B cell (primary cell): ENCODE data around the gene CENPF. TPM values are rescaled to one million over a fixed set of nuclear protein-coding genes. Genes with fewer than 3 reads are reported as not detected.

Experiments
- ATAC-seq: fragments of 200-7000 bp; cut with Tn5 transposase; one replicate; pipeline ENCODE4 v1.10.0; 2021; ENCODE audit warnings: low read depth, mild to moderate bottlenecking, moderate number of reproducible peaks, moderate library complexity
- CTCF ChIA-PET: fragments of 350-600 bp; sonication (Branson Sonifier 250); formaldehyde crosslinking; loops from one replicate; lab custom pipeline; 2021; ENCODE audit warnings: antibody characterized with exemption, inconsistent platforms; lab: Charles Lee
- POLR2A ChIA-PET: fragments of 350-600 bp; sonication (Branson Sonifier 250); formaldehyde crosslinking; loops from one replicate; lab custom pipeline; 2021; ENCODE audit warnings: antibody characterized with exemption; lab: Charles Lee
- DNase-seq: peaks from one replicate; pipeline ENCODE4 v3.0.0; 2013
- H2AFZ ChIP-seq: 2 replicates; pipeline ENCODE4 v1.6.1; 2012; ENCODE audit warnings: mild to moderate bottlenecking, low read depth, low read length; ENCODE audit not compliant: insufficient read depth, poor library complexity, severe bottlenecking
- H3K27ac ChIP-seq, 2 donors: 1 replicate in 1 of 2; 2 replicates in 1 of 2; pipeline ENCODE4 v1.5.1; 2012 to 2013; ENCODE audit warnings: low read length in 2 of 2, mild to moderate bottlenecking in 2 of 2, moderate library complexity in 1 of 2
- H3K27me3 ChIP-seq, 4 experiments: fragments of 200-600 bp in 1 of 4; sonication (generic) in 1 of 4; replicated peaks in 1 of 4; 1 replicate in 2 of 4; 2 replicates in 2 of 4; pipeline versions ENCODE4 v1.6.1 to v1.7.0; 2013 to 2016; ENCODE audit warnings: low read length in 3 of 4, mild to moderate bottlenecking in 2 of 4, mixed read lengths in 1 of 4, moderate library complexity in 1 of 4; ENCODE audit not compliant: insufficient read depth in 4 of 4, control insufficient read depth in 3 of 4; ENCODE audit errors: control extremely low read depth in 1 of 4
- H3K36me3 ChIP-seq, 2 experiments: replicated peaks in 1 of 2; 1 replicate in 1 of 2; 2 replicates in 1 of 2; pipeline versions ENCODE4 v1.6.1 to v1.7.1; 2013; ENCODE audit warnings: low read length in 1 of 2; ENCODE audit not compliant: insufficient read depth in 2 of 2, control insufficient read depth in 1 of 2; ENCODE audit errors: control extremely low read depth in 1 of 2, extremely low read depth in 1 of 2
- H3K4me1 ChIP-seq, 2 donors: fragments of 200-600 bp in 1 of 2; sonication (generic) in 1 of 2; 1 replicate in 1 of 2; 2 replicates in 1 of 2; pipeline versions ENCODE4 v1.5.1 to v1.6.1; 2013 to 2017; ENCODE audit warnings: low read length in 2 of 2; ENCODE audit not compliant: control insufficient read depth in 2 of 2, insufficient read depth in 2 of 2
- H3K4me2 ChIP-seq: replicated peaks from 2 replicates; pipeline ENCODE3; 2012; ENCODE audit warnings: mild to moderate bottlenecking, low read depth, low read length; ENCODE audit not compliant: poor library complexity, severe bottlenecking
- H3K4me3 ChIP-seq, 5 experiments: fragments of 200-600 bp in 1 of 5; sonication (generic) in 1 of 5; 1 replicate in 3 of 5; 2 replicates in 2 of 5; pipeline versions ENCODE4 v1.5.1 to v1.7.0; 2011 to 2016; ENCODE audit warnings: low read length in 4 of 5, mild to moderate bottlenecking in 4 of 5, low read depth in 2 of 5, control low read depth in 1 of 5, moderate library complexity in 1 of 5; ENCODE audit not compliant: insufficient read depth in 1 of 5; ENCODE audit errors: control extremely low read depth in 1 of 5, extremely low read depth in 1 of 5
- H3K79me2 ChIP-seq: fragments of 200-600 bp; sonication (generic); one replicate; pipeline ENCODE4 v1.6.0; 2016; ENCODE audit warnings: low read length; ENCODE audit not compliant: control insufficient read depth, insufficient read depth
- H3K9ac ChIP-seq: fragments of 200-600 bp; sonication (generic); 2 replicates; pipeline ENCODE4 v1.6.1; 2017; ENCODE audit warnings: mild to moderate bottlenecking, low read length, moderate library complexity
- H3K9me3 ChIP-seq, 3 donors: one replicate each; pipeline versions ENCODE4 v1.6.1 to v1.7.1; 2013; ENCODE audit warnings: low read length in 2 of 3; ENCODE audit not compliant: control insufficient read depth in 2 of 3, insufficient read depth in 1 of 3; ENCODE audit errors: control extremely low read depth in 1 of 3
- H4K20me1 ChIP-seq: 2 replicates; pipeline ENCODE4 v1.6.0; 2012; ENCODE audit warnings: mild to moderate bottlenecking, low read length; ENCODE audit not compliant: insufficient read depth, control insufficient read depth, poor library complexity, severe bottlenecking
- H3K27ac Mint-ChIP-seq: one replicate; pipeline ENCODE4 v1.8.0; 2021; ENCODE audit warnings: mixed read lengths
- H3K27me3 Mint-ChIP-seq: one replicate; pipeline ENCODE4 v1.8.0; 2021; ENCODE audit warnings: mixed read lengths
- H3K4me1 Mint-ChIP-seq: one replicate; pipeline ENCODE4 v1.8.0; 2021; ENCODE audit warnings: mixed read lengths
- H3K4me3 Mint-ChIP-seq: one replicate; pipeline ENCODE4 v1.8.0; 2021; ENCODE audit warnings: mixed read lengths
- H3K9me3 Mint-ChIP-seq: one replicate; pipeline ENCODE4 v1.8.0; 2022; ENCODE audit warnings: mixed read lengths; ENCODE audit not compliant: insufficient read depth
- EZH2 ChIP-seq: IDR thresholded peaks from 2 replicates; pipeline ENCODE4 v1.6.1; 2012; ENCODE audit warnings: borderline replicate concordance, low read depth, mild to moderate bottlenecking, moderate library complexity, low read length; ENCODE audit not compliant: insufficient read depth, poor library complexity, severe bottlenecking
- WGBS: methylation state at CpG from one replicate; pipeline ENCODE4 v1.1.5; 2013; ENCODE audit warnings: missing lambda C conversion rate; ENCODE audit not compliant: insufficient coverage; 5-methylcytosine and 5-hydroxymethylcytosine counted together
- intact Hi-C: fragments of 100-400 bp; cut with micrococcal nuclease; formaldehyde crosslinking; loops from one replicate; pipeline ENCODE4 v1.10.0; 2022
- polyA plus RNA-seq: library from polyadenylated mRNA; depleted of rRNA; stranded (reverse); fragments of >200 nt; gene quantifications from 2 replicates; pipeline ENCODE4 v1.2.3, GENCODE V29; 2012
- total RNA-seq, 2 donors: library from RNA; stranded (reverse); fragments of 120-200 nt in 1 of 2; gene quantifications; 1 replicate in 1 of 2; 2 replicates in 1 of 2; pipeline versions ENCODE4 v1.2.3 to v1.2.4, GENCODE V29; 2013 to 2022
- TF ChIP-seq, protein P1 (sequence below): fragments of 200-600 bp; IDR thresholded peaks from one replicate; pipeline ENCODE4 v1.8.0; 2022; ENCODE audit warnings: antibody characterized with exemption, mild to moderate bottlenecking

Gene CENPF
- total and polyA plus RNA-seq, 2 donors (not counting 1 experiment from before 2014, with no cell fraction given) = 0.12 to 3.0 TPM

DNA sequence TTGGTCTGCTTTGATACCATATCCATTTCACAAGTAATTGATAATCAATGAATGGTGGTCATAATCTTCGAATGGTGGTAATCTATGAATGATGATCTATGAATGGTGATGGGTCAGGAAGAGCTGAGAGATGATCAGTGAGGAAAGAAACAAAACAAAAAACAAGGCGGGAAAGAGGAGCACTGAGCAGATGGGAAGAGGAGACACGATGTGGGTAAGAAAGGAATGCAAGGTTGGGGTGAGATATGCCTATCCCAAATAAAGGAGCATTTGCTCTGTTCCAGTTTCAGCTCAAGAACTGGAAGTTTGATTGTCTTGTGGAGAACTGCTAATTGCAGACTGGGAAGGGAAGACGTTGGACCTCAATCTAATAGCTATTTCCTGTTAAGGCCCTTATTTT is 73.8 kb downstream of the CENPF start:
- no peak for DNase-seq
- Mint-ChIP-seq H3K27ac (no peak overlapping the region), H3K4me3 (no peak overlapping the region), H3K4me1 (no peaks in the 10 kb centered on the region), H3K27me3 (peaks cover 4% of the 10 kb centered on the region), H3K9me3 (no peaks in the 10 kb centered on the region)
- no peak for TF ChIP-seq EZH2
- TF ChIP-seq, protein P1, sequence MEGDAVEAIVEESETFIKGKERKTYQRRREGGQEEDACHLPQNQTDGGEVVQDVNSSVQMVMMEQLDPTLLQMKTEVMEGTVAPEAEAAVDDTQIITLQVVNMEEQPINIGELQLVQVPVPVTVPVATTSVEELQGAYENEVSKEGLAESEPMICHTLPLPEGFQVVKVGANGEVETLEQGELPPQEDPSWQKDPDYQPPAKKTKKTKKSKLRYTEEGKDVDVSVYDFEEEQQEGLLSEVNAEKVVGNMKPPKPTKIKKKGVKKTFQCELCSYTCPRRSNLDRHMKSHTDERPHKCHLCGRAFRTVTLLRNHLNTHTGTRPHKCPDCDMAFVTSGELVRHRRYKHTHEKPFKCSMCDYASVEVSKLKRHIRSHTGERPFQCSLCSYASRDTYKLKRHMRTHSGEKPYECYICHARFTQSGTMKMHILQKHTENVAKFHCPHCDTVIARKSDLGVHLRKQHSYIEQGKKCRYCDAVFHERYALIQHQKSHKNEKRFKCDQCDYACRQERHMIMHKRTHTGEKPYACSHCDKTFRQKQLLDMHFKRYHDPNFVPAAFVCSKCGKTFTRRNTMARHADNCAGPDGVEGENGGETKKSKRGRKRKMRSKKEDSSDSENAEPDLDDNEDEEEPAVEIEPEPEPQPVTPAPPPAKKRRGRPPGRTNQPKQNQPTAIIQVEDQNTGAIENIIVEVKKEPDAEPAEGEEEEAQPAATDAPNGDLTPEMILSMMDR = no peak
- no peak for ATAC-seq
- no peak overlapping the region for H3K27ac ChIP-seq
- H3K36me3 ChIP-seq = no peaks in the 10 kb centered on the region
- no peaks in the 10 kb centered on the region for H3K9me3 ChIP-seq
- H3K4me1 ChIP-seq = no peaks in the 10 kb centered on the region
- POLR2A ChIA-PET = no interaction called here
- CTCF ChIA-PET = no interaction called here
- H3K4me3 ChIP-seq = no peak overlapping the region
- H3K27me3 ChIP-seq = no peaks in the 10 kb centered on the region
- H3K4me2 ChIP-seq = no peak overlapping the region
- no peak overlapping the region for H2AFZ ChIP-seq
- no peaks in the 10 kb centered on the region for H3K79me2 ChIP-seq
- H4K20me1 ChIP-seq = no peaks in the 10 kb centered on the region
- no peak overlapping the region for H3K9ac ChIP-seq
- 96% methylated on average over 3 of the region's 4 CpGs for WGBS
- intact Hi-C loops = no loop called here

DNA sequence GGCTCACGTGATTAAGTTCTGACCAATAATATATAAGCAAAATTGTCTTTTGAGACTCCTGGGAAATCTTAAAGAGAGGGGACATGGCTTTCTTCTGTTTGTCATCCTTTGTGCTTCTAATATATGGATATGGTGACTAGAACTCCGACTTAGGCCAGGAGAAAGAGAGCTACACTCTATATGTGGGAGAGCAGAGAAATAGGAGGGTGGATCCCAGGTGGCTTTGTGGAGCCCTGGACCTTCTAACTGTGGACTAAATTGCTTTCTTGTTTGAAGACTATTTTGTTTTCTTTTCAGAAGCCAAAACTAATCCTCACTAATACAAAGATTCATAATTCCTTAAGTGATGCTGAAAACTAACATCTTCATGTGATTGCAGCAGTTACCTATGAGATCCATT is 75.0 kb downstream of the CENPF start:
- Histone ChIP-seq H3K27me3 (no peaks in the 10 kb centered on the region), H3K36me3 (no peaks in the 10 kb centered on the region), H3K4me3 (no peak overlapping the region), H3K9me3 (no peaks in the 10 kb centered on the region), H3K79me2 (no peaks in the 10 kb centered on the region), H3K4me2 (no peak overlapping the region), H2AFZ (no peak overlapping the region), H3K27ac (no peak overlapping the region), H3K4me1 (no peaks in the 10 kb centered on the region), H4K20me1 (no peaks in the 10 kb centered on the region), H3K9ac (no peak overlapping the region)
- WGBS = 75% methylated on average over 1 of the region's 2 CpGs
- POLR2A ChIA-PET = no interaction called here
- peaks cover 4% of the 10 kb centered on the region for H3K27me3 Mint-ChIP-seq
- TF ChIP-seq EZH2 = no peak
- TF ChIP-seq, protein P1 = no peak
- CTCF ChIA-PET = no interaction called here
- intact Hi-C loops = no loop called here
- no peak overlapping the region for H3K4me3 Mint-ChIP-seq
- H3K4me1 Mint-ChIP-seq = no peaks in the 10 kb centered on the region
- ATAC-seq = no peak
- no peak for DNase-seq
- H3K9me3 Mint-ChIP-seq = no peaks in the 10 kb centered on the region
- no peak overlapping the region for H3K27ac Mint-ChIP-seq
